ENCODE results near the gene RIMKLB. TPM values are rescaled to one million over a fixed set of nuclear protein-coding genes. Genes with fewer than 3 reads are reported as not detected.

Gene RIMKLB
- total RNA-seq (7.7 TPM), polyA plus RNA-seq (1 to 10 TPM; 1.1 to 2.1 (median 1.4) TPM)

DNA sequence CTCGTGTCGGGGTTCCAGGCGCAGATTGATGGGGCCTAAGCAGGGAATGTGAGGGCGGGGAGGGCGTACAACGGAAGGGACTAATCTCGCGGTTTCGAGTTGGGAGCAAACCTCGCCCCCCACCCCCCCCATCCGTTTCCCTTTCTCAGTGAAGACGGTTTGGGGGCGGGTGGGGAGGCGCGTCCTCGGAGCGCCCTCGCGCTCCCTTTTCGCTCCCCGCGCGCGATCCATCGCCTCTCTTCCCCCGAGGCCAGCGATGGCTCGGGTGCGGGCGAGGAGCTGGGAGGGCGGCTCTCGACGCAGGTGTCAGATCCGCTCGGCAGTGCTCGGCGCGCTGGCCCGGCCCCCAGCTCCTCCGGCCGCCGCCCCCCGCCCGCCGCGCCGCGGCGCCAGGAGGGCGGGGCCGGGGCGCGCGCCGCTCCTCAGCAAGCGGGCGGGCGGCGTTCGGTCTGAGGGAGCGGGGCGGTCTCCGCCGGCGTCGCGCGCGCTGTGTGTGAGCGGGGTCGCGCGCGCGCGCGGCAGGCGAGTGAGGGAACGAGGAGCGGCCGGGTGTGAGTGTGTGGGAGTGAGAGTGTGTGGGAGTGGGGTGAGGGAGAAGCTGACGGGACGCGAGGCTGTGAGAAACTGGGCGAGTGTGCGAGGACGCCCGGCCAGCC lies at the start of gene RIMKLB:
TSS of gene RIMKLB (plus strand) at position 516 of the 656 bp plus-strand sequence. CDS start 15,876 bp downstream, outside the sequence.
- DNase-seq (peak; percentile 62 to 70 (median 69)), ATAC-seq (ENCODE audit: low read depth in 2 of 2) (peak; percentile 85 to 86)
- no peaks in the 10 kb centered on the region for H3K36me3 Mint-ChIP-seq
- H3K9me3 Mint-ChIP-seq: no peaks in the 10 kb centered on the region
- H3K4me3 ChIP-seq (ENCODE audit: low read depth, low read length): peak within 1 kb of the TSS; percentile 70
- peak within 1 kb of the TSS; percentile 63 for H3K27ac ChIP-seq (ENCODE audit: insufficient read depth, low read length, poor library complexity, severe bottlenecking)
- H3K4me1 Mint-ChIP-seq: peaks cover 5 to 29% (median 11%) of the 10 kb centered on the region in 4 donors
- peaks cover 57% of the 10 kb centered on the region for H3K27me3 Mint-ChIP-seq
- no peaks in the 10 kb centered on the region for H3K9me3 ChIP-seq (ENCODE audit: control insufficient read depth in 2 of 2, low read length in 2 of 2)
- peaks cover 7% of the 10 kb centered on the region for H3K27me3 ChIP-seq (ENCODE audit: control insufficient read depth, insufficient read depth, low read length)
- H3K4me3 Mint-ChIP-seq: peak within 1 kb of the TSS; percentile 92 to 96 (median 92)
- no peaks in the 10 kb centered on the region for H3K36me3 ChIP-seq (ENCODE audit: control insufficient read depth, insufficient read depth, low read length)
- peak within 1 kb of the TSS; percentile 57 to 96 (median 87) for H3K27ac Mint-ChIP-seq
- peaks cover 12% of the 10 kb centered on the region for H3K4me1 ChIP-seq (ENCODE audit: control insufficient read depth, insufficient read depth, low read length, poor library complexity, severe bottlenecking)

DNA sequence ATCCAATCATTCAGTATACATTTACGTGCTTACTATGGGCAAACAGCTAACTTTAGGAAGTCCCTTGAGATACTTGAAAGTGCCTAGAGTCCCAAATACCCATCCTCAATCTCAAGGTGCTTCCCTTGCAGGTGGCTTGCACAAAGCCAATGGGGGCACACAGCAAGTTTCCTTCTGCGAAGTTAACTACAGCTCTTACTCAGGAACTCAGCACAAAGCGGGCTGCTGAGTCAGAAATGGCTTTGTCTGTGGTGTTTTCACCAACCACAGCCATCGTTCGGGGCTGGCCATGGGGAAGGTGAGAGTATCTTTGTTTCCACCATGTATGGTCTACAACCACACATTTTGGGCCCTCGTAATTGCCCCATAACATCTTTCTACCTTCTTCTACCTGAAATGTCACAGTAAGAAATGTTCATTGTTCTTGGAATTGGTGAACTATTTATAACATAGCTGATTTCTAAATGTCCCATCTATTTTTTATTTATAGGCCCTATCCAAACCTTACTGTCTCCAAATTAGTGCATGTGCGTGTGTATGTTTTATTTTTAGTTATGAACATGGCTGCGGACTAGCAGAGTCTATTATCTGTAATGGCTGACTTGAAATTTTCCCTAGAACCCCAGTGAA lies 49.1 kb upstream of the RIMKLB start:
- H3K27ac ChIP-seq (ENCODE audit: insufficient read depth, low read length, poor library complexity, severe bottlenecking): no peak overlapping the region
- H3K36me3 ChIP-seq (ENCODE audit: control insufficient read depth, insufficient read depth, low read length): no peaks in the 10 kb centered on the region
- no peaks in the 10 kb centered on the region for H3K36me3 Mint-ChIP-seq
- ATAC-seq (ENCODE audit: low read depth in 2 of 2) (peak; percentile 40 to 46), DNase-seq (peak in 2 of 3 donors; percentile 7 to 85)
- H3K4me3 Mint-ChIP-seq: no peak overlapping the region
- H3K4me1 Mint-ChIP-seq: peaks cover 21 to 43% (median 35%) of the 10 kb centered on the region in 4 donors
- peaks cover 0 to 3% (median 0%) of the 10 kb centered on the region in 7 donors for H3K9me3 Mint-ChIP-seq
- peaks cover 2% of the 10 kb centered on the region for H3K27me3 ChIP-seq (ENCODE audit: control insufficient read depth, insufficient read depth, low read length)
- peaks cover 38% of the 10 kb centered on the region for H3K27me3 Mint-ChIP-seq
- peaks cover 30% of the 10 kb centered on the region for H3K4me1 ChIP-seq (ENCODE audit: control insufficient read depth, insufficient read depth, low read length, poor library complexity, severe bottlenecking)
- peak overlapping the region in 1 of 3 donors; percentile 34 for H3K27ac Mint-ChIP-seq
- no peaks in the 10 kb centered on the region for H3K9me3 ChIP-seq (ENCODE audit: control insufficient read depth in 2 of 2, low read length in 2 of 2)
- H3K4me3 ChIP-seq (ENCODE audit: low read depth, low read length): no peak overlapping the region

- Histone ChIP-seq H3K36me3 (ENCODE audit: control insufficient read depth, insufficient read depth, low read length) (no peaks in the 10 kb centered on the region), H3K27me3 (ENCODE audit: control insufficient read depth, insufficient read depth, low read length) (peaks cover 2% of the 10 kb centered on the region), H3K4me1 (ENCODE audit: control insufficient read depth, insufficient read depth, low read length, poor library complexity, severe bottlenecking) (no peaks in the 10 kb centered on the region), H3K4me3 (ENCODE audit: low read depth, low read length) (no peak overlapping the region), H3K27ac (ENCODE audit: insufficient read depth, low read length, poor library complexity, severe bottlenecking) (no peak overlapping the region), H3K9me3 (ENCODE audit: control insufficient read depth in 2 of 2, low read length in 2 of 2) (no peaks in the 10 kb centered on the region)
- H3K9me3 Mint-ChIP-seq: peaks cover 0 to 3% (median 0%) of the 10 kb centered on the region in 7 donors
- no peak for DNase-seq
- H3K4me1 Mint-ChIP-seq: no peaks in the 10 kb centered on the region
- H3K27ac Mint-ChIP-seq: peak overlapping the region in 1 of 3 donors; percentile 71
- H3K4me3 Mint-ChIP-seq: no peak overlapping the region
- H3K27me3 Mint-ChIP-seq: peaks cover 5% of the 10 kb centered on the region
- ATAC-seq (ENCODE audit: low read depth in 2 of 2): no peak
- no peaks in the 10 kb centered on the region for H3K36me3 Mint-ChIP-seq
Measured at GRCh38 chr12:8655421-8655820, 42.4 kb upstream of the RIMKLB start.

- Histone ChIP-seq H3K27ac (ENCODE audit: insufficient read depth, low read length, poor library complexity, severe bottlenecking) (no peak overlapping the region), H3K4me3 (ENCODE audit: low read depth, low read length) (no peak overlapping the region), H3K4me1 (ENCODE audit: control insufficient read depth, insufficient read depth, low read length, poor library complexity, severe bottlenecking) (no peaks in the 10 kb centered on the region), H3K9me3 (ENCODE audit: control insufficient read depth in 2 of 2, low read length in 2 of 2) (no peaks in the 10 kb centered on the region), H3K36me3 (ENCODE audit: control insufficient read depth, insufficient read depth, low read length) (no peaks in the 10 kb centered on the region), H3K27me3 (ENCODE audit: control insufficient read depth, insufficient read depth, low read length) (peaks cover 1% of the 10 kb centered on the region)
- Mint-ChIP-seq H3K4me3 (no peak overlapping the region), H3K4me1 (no peaks in the 10 kb centered on the region), H3K9me3 (peaks cover 0 to under 1% (median 0%) of the 10 kb centered on the region in 7 donors), H3K27me3 (no peaks in the 10 kb centered on the region), H3K27ac (no peak overlapping the region), H3K36me3 (no peaks in the 10 kb centered on the region)
- ATAC-seq (ENCODE audit: low read depth in 2 of 2) (no peak), DNase-seq (no peak)
Measured at GRCh38 chr12:8658346-8658745, 39.4 kb upstream of the RIMKLB start.

DNA sequence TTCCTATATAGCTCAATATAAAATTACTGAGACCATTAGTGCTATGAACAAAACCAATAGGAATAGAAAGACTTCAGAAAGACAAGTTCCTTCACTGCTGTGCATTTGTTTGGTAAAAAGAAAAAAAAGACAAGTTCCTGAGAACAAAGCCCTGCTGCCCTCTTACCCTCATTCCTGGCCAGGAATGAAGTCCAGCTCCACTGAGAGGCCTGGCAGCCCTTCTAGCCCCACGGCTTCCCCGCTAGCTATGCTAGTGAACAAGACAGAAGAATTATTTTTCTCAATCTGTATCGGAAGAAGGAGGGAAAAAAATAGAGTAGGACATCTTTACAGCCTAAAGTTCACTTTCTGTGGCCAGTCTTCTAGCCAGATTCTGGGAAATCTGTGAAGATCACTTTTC lies 36.8 kb upstream of the RIMKLB start:
- no peak for ATAC-seq (ENCODE audit: low read depth in 2 of 2)
- no peaks in the 10 kb centered on the region for H3K4me1 ChIP-seq (ENCODE audit: control insufficient read depth, insufficient read depth, low read length, poor library complexity, severe bottlenecking)
- no peaks in the 10 kb centered on the region for H3K9me3 ChIP-seq (ENCODE audit: control insufficient read depth in 2 of 2, low read length in 2 of 2)
- H3K4me3 ChIP-seq (ENCODE audit: low read depth, low read length): no peak overlapping the region
- peaks cover 0 to 1% (median 0%) of the 10 kb centered on the region in 7 donors for H3K9me3 Mint-ChIP-seq
- no peaks in the 10 kb centered on the region for H3K27me3 Mint-ChIP-seq
- no peak overlapping the region for H3K4me3 Mint-ChIP-seq
- H3K36me3 ChIP-seq (ENCODE audit: control insufficient read depth, insufficient read depth, low read length): no peaks in the 10 kb centered on the region
- H3K27me3 ChIP-seq (ENCODE audit: control insufficient read depth, insufficient read depth, low read length): peaks cover 1% of the 10 kb centered on the region
- H3K27ac Mint-ChIP-seq: no peak overlapping the region
- DNase-seq: no peak
- no peak overlapping the region for H3K27ac ChIP-seq (ENCODE audit: insufficient read depth, low read length, poor library complexity, severe bottlenecking)
- no peaks in the 10 kb centered on the region for H3K36me3 Mint-ChIP-seq
- H3K4me1 Mint-ChIP-seq: no peaks in the 10 kb centered on the region

DNA sequence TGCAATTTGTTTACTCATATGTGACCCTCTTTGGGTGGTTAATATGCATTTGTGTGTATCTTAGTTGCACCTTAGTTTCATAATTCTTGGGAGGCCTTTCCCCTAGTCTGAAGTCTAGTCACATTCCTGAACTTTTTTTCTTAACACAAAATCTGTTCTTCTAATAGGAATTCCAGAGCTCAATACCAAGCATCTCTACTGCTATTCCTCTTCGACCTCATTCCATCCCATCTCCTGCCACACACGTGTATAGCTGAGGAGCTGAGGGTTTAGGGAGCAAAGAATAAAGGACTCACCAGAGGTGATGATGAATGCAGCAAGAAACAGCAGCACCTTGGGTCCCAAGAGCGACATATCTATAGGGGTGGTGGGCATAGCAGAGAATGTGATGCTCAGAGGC lies 36.0 kb upstream of the RIMKLB start:
- H3K36me3 Mint-ChIP-seq: no peaks in the 10 kb centered on the region
- H3K4me3 ChIP-seq (ENCODE audit: low read depth, low read length): no peak overlapping the region
- no peaks in the 10 kb centered on the region for H3K9me3 ChIP-seq (ENCODE audit: control insufficient read depth in 2 of 2, low read length in 2 of 2)
- H3K4me1 Mint-ChIP-seq: no peaks in the 10 kb centered on the region
- no peaks in the 10 kb centered on the region for H3K4me1 ChIP-seq (ENCODE audit: control insufficient read depth, insufficient read depth, low read length, poor library complexity, severe bottlenecking)
- no peak overlapping the region for H3K27ac Mint-ChIP-seq
- DNase-seq: no peak
- H3K27me3 Mint-ChIP-seq: no peaks in the 10 kb centered on the region
- no peak for ATAC-seq (ENCODE audit: low read depth in 2 of 2)
- peaks cover 0 to 1% (median 0%) of the 10 kb centered on the region in 7 donors for H3K9me3 Mint-ChIP-seq
- H3K27ac ChIP-seq (ENCODE audit: insufficient read depth, low read length, poor library complexity, severe bottlenecking): no peak overlapping the region
- no peak overlapping the region for H3K4me3 Mint-ChIP-seq
- peaks cover 1% of the 10 kb centered on the region for H3K27me3 ChIP-seq (ENCODE audit: control insufficient read depth, insufficient read depth, low read length)
- no peaks in the 10 kb centered on the region for H3K36me3 ChIP-seq (ENCODE audit: control insufficient read depth, insufficient read depth, low read length)

DNA sequence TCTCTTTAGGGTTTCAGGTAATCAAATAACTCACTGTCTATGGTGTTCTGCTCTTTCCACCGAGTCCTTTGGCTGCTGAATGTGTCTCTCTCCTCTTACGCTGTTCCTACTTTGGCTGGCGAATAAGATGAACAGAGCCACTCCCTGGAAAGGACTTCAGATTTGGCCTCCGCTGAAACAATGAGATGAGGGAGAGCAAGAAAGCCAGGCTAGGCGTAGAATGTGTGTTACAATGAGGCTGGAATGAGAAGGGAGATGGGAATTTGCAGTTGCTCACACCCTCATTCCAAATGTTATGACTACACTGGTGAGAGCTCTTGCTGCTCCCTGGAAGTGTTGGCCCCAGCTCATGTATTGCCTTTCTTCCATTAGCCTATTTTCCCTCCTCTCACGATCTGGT lies 35.2 kb upstream of the RIMKLB start, which contains the start of gene MFAP5:
TSS of gene MFAP5 (minus strand) at position 234 of the 400 bp plus-strand sequence. CDS start 722 bp downstream, outside the sequence.
- no peak within 1 kb of the TSS for H3K4me3 Mint-ChIP-seq
- no peaks in the 10 kb centered on the region for H3K4me1 ChIP-seq (ENCODE audit: control insufficient read depth, insufficient read depth, low read length, poor library complexity, severe bottlenecking)
- H3K27me3 ChIP-seq (ENCODE audit: control insufficient read depth, insufficient read depth, low read length): peaks cover 1% of the 10 kb centered on the region
- no peak within 1 kb of the TSS for H3K27ac ChIP-seq (ENCODE audit: insufficient read depth, low read length, poor library complexity, severe bottlenecking)
- H3K9me3 ChIP-seq (ENCODE audit: control insufficient read depth in 2 of 2, low read length in 2 of 2): no peaks in the 10 kb centered on the region
- H3K9me3 Mint-ChIP-seq: peaks cover 0 to 1% (median 0%) of the 10 kb centered on the region in 7 donors
- no peaks in the 10 kb centered on the region for H3K36me3 ChIP-seq (ENCODE audit: control insufficient read depth, insufficient read depth, low read length)
- DNase-seq: no peak
- ATAC-seq (ENCODE audit: low read depth in 2 of 2): no peak
- H3K4me3 ChIP-seq (ENCODE audit: low read depth, low read length): no peak within 1 kb of the TSS
- H3K4me1 Mint-ChIP-seq: no peaks in the 10 kb centered on the region
- no peaks in the 10 kb centered on the region for H3K36me3 Mint-ChIP-seq
- peaks cover 6% of the 10 kb centered on the region for H3K27me3 Mint-ChIP-seq
- H3K27ac Mint-ChIP-seq: no peak within 1 kb of the TSS

All from CD4-positive, CD25-positive, alpha-beta regulatory T cell (primary cell).